T-helper 1 cell (primary cell): ENCODE data around the gene RRAGA.
"Not testable (repeated sequence)": the region's sequence is repeated elsewhere in the genome, so short reads cannot be mapped to it uniquely, and the experiment has no call there.

Experiments used
- DNase-seq, 5 donors: peaks; one replicate each; pipeline ENCODE4 v3.0.0-alpha.2; 2012 to 2020

Gene RRAGA

DNA sequence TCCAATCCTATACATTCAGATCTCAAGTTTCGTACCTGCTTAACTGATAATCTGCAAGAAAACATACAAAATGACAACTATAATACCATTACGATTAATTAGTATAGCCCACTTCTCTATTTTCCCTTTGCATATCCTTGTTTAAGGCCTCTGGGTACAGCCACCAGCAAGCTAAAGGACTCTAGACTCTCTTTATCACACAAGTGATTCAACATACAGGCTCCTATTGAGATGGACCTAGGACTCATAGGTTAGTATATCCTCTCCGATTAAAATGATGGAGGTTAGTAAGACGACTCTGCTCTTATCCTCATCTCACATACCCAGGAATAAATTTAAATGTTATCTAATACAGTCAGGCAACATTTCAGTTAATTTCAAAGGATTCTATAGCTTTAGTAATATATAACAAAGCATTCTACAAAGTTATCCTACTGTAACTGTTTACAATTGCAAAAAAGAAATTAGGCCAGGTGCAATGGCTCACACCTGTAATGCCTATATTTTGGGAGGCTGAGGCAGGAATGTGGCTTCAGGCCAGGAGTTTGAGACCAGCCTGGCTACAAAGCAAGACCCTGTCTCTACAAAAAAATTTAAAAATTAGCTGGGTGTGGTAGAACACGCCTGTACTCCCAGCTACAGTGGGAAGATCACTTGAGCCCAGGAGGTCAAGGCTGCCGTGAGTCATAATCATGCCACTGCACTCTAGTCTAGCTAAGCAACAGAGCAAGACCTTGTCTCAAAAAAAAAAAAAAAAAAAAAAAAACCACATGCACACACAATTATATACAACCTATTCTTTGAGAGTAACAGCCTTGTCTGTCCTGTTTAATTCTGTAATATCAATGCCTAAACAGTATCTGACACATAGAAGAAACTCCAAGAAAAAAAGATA, 38.1 kb downstream of the RRAGA start:
- no peak for DNase-seq

DNA sequence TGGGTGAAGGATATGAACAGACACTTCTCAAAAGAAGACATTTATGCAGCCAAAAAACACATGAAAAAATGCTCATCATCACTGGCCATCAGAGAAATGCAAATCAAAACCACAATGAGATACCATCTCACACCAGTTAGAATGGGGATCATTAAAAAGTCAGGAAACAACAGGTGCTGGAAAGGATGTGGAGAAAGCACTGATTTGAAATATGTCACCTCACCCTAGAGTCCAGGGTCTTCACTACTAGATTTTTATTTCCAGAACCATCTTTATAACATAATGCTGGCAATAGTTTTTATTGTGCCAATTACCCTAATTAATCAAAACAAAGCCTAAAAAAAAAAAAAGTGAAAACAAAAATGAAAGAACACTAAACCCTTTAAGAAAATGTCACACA, 48.2 kb downstream of the RRAGA start:
- DNase-seq: not testable (repeated sequence)
